Cardiac muscle cell (in vitro differentiated cells and primary cell): ENCODE results near the gene DOK7. TPM values are rescaled to one million over a fixed set of nuclear protein-coding genes. Genes with fewer than 3 reads are reported as not detected.

Source experiments
- DNase-seq, 2 donors: peaks; one replicate each; pipeline versions ENCODE4 v3.0.0 to v3.0.0-alpha.2; 2010 to 2017; ENCODE audit warnings: low read depth in 1 of 2, low spot score in 1 of 2
- H3K27ac ChIP-seq: fragments of 200-600 bp; sonication (generic); 2 replicates; pipeline ENCODE4 v1.5.1; 2016
- H3K27me3 ChIP-seq: fragments of 200-600 bp; sonication (generic); 2 replicates; pipeline ENCODE4 v1.6.0; 2016; ENCODE audit warnings: control low read depth
- H3K36me3 ChIP-seq: fragments of 200-600 bp; sonication (generic); 2 replicates; pipeline ENCODE4 v1.5.1; 2016; ENCODE audit warnings: control low read depth
- H3K4me1 ChIP-seq: fragments of 200-600 bp; sonication (generic); 2 replicates; pipeline ENCODE4 v1.8.1; 2017; ENCODE audit warnings: low read depth, mild to moderate bottlenecking, mixed run types
- H3K4me3 ChIP-seq: fragments of 200-600 bp; sonication (generic); 2 replicates; pipeline ENCODE4 v1.5.1; 2016; ENCODE audit warnings: mild to moderate bottlenecking
- H3K9me3 ChIP-seq: fragments of 200-600 bp; sonication (generic); 2 replicates; pipeline ENCODE4 v1.5.1; 2017; ENCODE audit warnings: low read depth, mild to moderate bottlenecking, control low read depth
- polyA plus RNA-seq: library from polyadenylated mRNA; unstranded; fragments of >200 nt; fragmentation: Nextera tagmentation; extraction: Ambion mirVana; gene quantifications from 2 replicates; pipeline ENCODE4 v1.2.1, GENCODE V29; 2016
- total RNA-seq: library from RNA; depleted of rRNA; stranded (reverse); fragments of >200 nt; gene quantifications from 2 replicates; pipeline ENCODE4 v1.2.3, GENCODE V29; 2016
- TF ChIP-seq, protein P1 (sequence below): IDR thresholded peaks from 2 replicates; pipeline ENCODE4 v1.5.1; 2012; ENCODE audit warnings: low read depth, mild to moderate bottlenecking, low read length

The DOK7 gene
- total and polyA plus RNA-seq, 2 experiments from 2014 or later = 14.4 to 18.0 TPM

- H3K4me3 ChIP-seq = no peak overlapping the region
- H3K27ac ChIP-seq = no peak overlapping the region
- no peaks in the 10 kb centered on the region for H3K4me1 ChIP-seq
- TF ChIP-seq, protein P1, sequence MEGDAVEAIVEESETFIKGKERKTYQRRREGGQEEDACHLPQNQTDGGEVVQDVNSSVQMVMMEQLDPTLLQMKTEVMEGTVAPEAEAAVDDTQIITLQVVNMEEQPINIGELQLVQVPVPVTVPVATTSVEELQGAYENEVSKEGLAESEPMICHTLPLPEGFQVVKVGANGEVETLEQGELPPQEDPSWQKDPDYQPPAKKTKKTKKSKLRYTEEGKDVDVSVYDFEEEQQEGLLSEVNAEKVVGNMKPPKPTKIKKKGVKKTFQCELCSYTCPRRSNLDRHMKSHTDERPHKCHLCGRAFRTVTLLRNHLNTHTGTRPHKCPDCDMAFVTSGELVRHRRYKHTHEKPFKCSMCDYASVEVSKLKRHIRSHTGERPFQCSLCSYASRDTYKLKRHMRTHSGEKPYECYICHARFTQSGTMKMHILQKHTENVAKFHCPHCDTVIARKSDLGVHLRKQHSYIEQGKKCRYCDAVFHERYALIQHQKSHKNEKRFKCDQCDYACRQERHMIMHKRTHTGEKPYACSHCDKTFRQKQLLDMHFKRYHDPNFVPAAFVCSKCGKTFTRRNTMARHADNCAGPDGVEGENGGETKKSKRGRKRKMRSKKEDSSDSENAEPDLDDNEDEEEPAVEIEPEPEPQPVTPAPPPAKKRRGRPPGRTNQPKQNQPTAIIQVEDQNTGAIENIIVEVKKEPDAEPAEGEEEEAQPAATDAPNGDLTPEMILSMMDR = peak; percentile 10
- peak in 1 of 2 donors; percentile 32 for DNase-seq
- H3K27me3 ChIP-seq = no peaks in the 10 kb centered on the region
- no peaks in the 10 kb centered on the region for H3K9me3 ChIP-seq
- peaks cover 39% of the 10 kb centered on the region for H3K36me3 ChIP-seq
Observed at GRCh38 chr4:3514806-3515501, 51.8 kb downstream of the DOK7 start.

DNA sequence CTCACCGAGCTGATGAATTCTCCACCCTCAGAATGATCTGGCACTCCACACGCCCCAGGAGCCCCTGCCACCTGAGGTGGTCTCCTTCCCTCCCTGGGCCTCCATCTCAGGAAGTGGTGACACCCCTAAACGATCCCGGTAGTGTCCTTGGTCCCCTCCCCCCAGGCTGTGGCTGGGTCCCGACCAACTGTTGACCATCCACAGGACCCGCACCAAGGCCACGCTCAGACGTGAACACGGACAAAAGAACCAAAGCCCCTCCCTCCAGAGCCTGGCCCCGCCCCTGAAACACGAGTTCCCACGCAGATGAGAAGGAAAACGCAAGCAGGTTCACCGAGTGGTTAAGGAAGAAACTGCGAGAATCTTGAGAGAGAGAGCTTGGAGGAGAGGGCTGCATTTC is 52.5 kb downstream of the DOK7 start:
- Histone ChIP-seq H3K4me1 (no peaks in the 10 kb centered on the region), H3K36me3 (peaks cover 45% of the 10 kb centered on the region), H3K27me3 (no peaks in the 10 kb centered on the region), H3K9me3 (no peaks in the 10 kb centered on the region), H3K27ac (no peak overlapping the region), H3K4me3 (no peak overlapping the region)
- no peak for DNase-seq
- TF ChIP-seq, protein P1 = no peak

DNA sequence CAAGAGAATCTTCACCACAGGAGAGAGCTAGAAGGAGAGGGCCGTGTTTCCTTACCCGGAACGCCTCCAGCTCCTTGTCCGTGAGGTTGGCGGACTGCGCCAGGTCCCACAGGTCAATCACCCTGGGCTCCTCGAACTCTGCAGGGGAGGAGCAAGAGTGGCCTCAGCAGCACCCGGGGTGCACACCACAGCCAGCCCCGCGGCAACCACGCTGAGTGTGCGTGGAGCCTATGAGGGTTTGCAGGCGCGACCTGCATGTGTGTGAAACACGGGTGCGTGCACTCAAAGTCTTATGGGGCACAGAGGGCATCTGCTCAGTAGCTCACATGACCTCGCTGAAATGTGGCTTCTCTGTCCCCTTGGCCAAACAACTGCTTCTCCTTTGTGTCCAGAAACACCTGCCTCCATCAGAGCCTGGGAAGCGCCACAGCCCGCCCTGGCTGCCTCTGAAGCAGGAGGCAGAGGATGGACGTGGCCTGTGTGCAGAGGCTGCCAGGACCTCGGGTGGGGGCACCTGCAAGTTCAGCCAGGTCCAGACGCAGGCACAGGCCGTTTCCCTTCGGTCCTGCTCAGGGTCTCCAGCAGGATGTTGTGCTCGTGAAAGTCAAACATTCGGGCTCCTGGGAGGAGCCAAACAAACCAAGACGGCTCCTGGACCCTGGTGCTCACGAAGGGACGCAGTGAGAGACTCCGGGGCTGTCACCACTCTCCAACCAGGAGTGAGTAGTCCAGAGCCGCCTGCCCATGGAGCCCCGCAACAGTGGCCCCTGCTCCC is 53.1 kb downstream of the DOK7 start:
- no peak overlapping the region for H3K27ac ChIP-seq
- H3K27me3 ChIP-seq = no peaks in the 10 kb centered on the region
- no peak overlapping the region for H3K4me3 ChIP-seq
- H3K4me1 ChIP-seq = no peaks in the 10 kb centered on the region
- no peak for DNase-seq
- no peaks in the 10 kb centered on the region for H3K9me3 ChIP-seq
- peaks cover 46% of the 10 kb centered on the region for H3K36me3 ChIP-seq
- TF ChIP-seq, protein P1 = no peak

DNA sequence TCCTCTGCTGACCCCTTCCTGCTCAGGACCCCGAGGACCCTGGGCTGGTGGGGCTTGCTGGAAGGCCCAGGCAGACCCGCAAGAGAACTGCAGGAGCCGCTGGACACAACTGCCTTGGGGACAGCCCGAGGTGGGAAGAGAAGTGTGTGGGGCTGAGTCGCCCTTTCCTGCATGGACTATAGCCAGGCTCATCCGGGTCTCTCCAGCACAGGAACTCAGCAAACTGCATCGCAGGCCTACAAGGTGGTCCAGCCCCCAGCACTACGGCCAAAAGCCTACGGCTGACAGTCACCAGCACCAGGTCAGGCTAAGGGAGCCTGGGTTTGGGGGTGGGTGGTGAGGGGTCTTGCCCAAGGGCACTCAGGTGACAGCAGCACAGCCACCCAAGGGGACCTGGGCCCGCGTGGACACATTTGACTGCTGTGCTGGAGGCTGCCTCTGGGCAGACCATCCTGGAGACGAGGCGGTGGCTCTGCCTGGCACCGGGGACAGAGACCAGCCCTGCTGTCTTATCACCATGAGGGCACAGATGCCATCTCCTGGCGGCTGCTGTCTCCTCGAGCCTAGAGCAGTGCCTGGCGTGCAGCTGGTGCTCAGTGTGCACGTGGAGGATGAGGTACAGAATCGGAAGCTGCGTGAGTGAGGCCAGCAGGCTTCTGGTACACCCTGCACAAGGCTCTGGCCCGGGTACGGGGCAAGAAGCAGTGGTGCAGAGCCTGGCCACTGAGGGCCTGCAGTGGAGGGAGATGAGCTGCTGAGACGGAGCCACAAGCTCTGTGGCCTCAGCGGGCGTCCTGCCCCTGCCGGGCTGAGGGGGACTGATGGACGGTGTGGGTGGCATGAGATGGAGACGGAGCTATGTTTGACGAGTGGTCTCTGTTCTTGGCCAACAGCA is 54.0 kb downstream of the DOK7 start:
- TF ChIP-seq, protein P1 = no peak
- H3K27me3 ChIP-seq = no peaks in the 10 kb centered on the region
- H3K4me3 ChIP-seq = no peak overlapping the region
- peaks cover 46% of the 10 kb centered on the region for H3K36me3 ChIP-seq
- H3K27ac ChIP-seq = no peak overlapping the region
- H3K9me3 ChIP-seq = no peaks in the 10 kb centered on the region
- DNase-seq = no peak
- no peaks in the 10 kb centered on the region for H3K4me1 ChIP-seq

GRCh38 chr4:3517731-3518510 is 54.8 kb downstream of the DOK7 start:
- no peaks in the 10 kb centered on the region for H3K4me1 ChIP-seq
- no peak for DNase-seq
- no peak overlapping the region for H3K4me3 ChIP-seq
- TF ChIP-seq, protein P1 = no peak
- no peak overlapping the region for H3K27ac ChIP-seq
- H3K27me3 ChIP-seq = no peaks in the 10 kb centered on the region
- no peaks in the 10 kb centered on the region for H3K9me3 ChIP-seq
- peaks cover 42% of the 10 kb centered on the region for H3K36me3 ChIP-seq
